Neural cell (in vitro differentiated cells): ENCODE measurements around the gene MAMDC2. TPM values are rescaled to one million over a fixed set of nuclear protein-coding genes. Genes with fewer than 3 reads are reported as not detected.

ENCODE experiments used
- H2AFZ ChIP-seq: fragments of 200-600, 300-800 bp; sonication (generic), shearing (Covaris generic); 2 replicates; pipeline ENCODE4 v1.6.0; 2014; ENCODE audit warnings: low read depth, mild to moderate bottlenecking, antibody characterized with exemption, low read length, moderate library complexity
- H3F3A ChIP-seq: fragments of 200-600 bp; shearing (Covaris generic); 2 replicates; pipeline ENCODE4 v1.6.1; 2016; ENCODE audit warnings: mild to moderate bottlenecking, moderate library complexity, mixed read lengths, antibody characterized with exemption, low read length; ENCODE audit not compliant: insufficient read depth, poor library complexity, severe bottlenecking
- H3K27ac ChIP-seq: fragments of 200-600, 300-800 bp; sonication (generic), shearing (Covaris generic); 2 replicates; pipeline ENCODE4 v1.5.1; 2014; ENCODE audit warnings: mild to moderate bottlenecking, low read length, moderate library complexity
- H3K27me3 ChIP-seq: fragments of 300-800, 200-600 bp; sonication (generic), shearing (Covaris generic); 2 replicates; pipeline ENCODE4 v1.6.0; 2014; ENCODE audit warnings: mild to moderate bottlenecking, low read depth, low read length, moderate library complexity; ENCODE audit not compliant: insufficient read depth
- H3K36me3 ChIP-seq: fragments of 300-800, 200-600 bp; sonication (generic), shearing (Covaris generic); 2 replicates; pipeline ENCODE4 v1.5.1; 2014; ENCODE audit warnings: mild to moderate bottlenecking, antibody characterized with exemption, low read length, moderate library complexity; ENCODE audit not compliant: insufficient read depth
- H3K4me2 ChIP-seq: fragments of 300-800, 200-600 bp; sonication (generic), shearing (Covaris generic); 2 replicates; pipeline ENCODE4 v1.6.0; 2014; ENCODE audit warnings: mild to moderate bottlenecking, low read length
- H3K4me3 ChIP-seq: fragments of 300-800, 200-600 bp; sonication (generic), shearing (Covaris generic); 2 replicates; pipeline ENCODE4 v1.5.1; 2014; ENCODE audit warnings: mild to moderate bottlenecking, low read length, moderate library complexity
- H3K79me2 ChIP-seq: fragments of 200-600 bp; shearing (Covaris generic); replicated peaks from 2 replicates; pipeline ENCODE4 v1.6.0; 2014; ENCODE audit warnings: mild to moderate bottlenecking, low read length, moderate library complexity; ENCODE audit not compliant: insufficient read depth
- H3K9ac ChIP-seq: fragments of 300-800, 200-600 bp; sonication (generic), shearing (Covaris generic); 2 replicates; pipeline ENCODE4 v1.6.1; 2016; ENCODE audit warnings: mild to moderate bottlenecking, low read length, mixed read lengths
- H3K9me2 ChIP-seq: fragments of 200-600 bp; shearing (Covaris generic); 2 replicates; pipeline ENCODE4 v1.6.1; 2016; ENCODE audit warnings: mild to moderate bottlenecking, low read length, mixed read lengths; ENCODE audit not compliant: insufficient read depth
- H3K9me3 ChIP-seq: fragments of 200-600, 300-800 bp; sonication (generic), shearing (Covaris generic); 2 replicates; pipeline ENCODE4 v1.6.1; 2016; ENCODE audit warnings: mild to moderate bottlenecking, mixed run types, low read length, moderate library complexity, mixed read lengths
- H4K20me1 ChIP-seq: fragments of 200-600 bp; shearing (Covaris generic); 2 replicates; pipeline ENCODE4 v1.6.1; 2016; ENCODE audit warnings: mild to moderate bottlenecking, mixed run types; ENCODE audit not compliant: insufficient read depth
- EP300 ChIP-seq: fragments of 450-650 bp; conservative IDR thresholded peaks from 2 replicates; pipeline ENCODE4 v1.6.1; 2014; ENCODE audit warnings: antibody characterized with exemption, mild to moderate bottlenecking, moderate library complexity; ENCODE audit not compliant: poor library complexity, severe bottlenecking
- EZH2 ChIP-seq: fragments of 200-600, 300-800 bp; shearing (Covaris generic), sonication (generic); IDR thresholded peaks from 2 replicates; pipeline ENCODE4 v1.6.1; 2014; ENCODE audit warnings: antibody characterized with exemption, low read length, borderline replicate concordance, mild to moderate bottlenecking; ENCODE audit not compliant: insufficient read depth, poor library complexity, severe bottlenecking
- MXI1 ChIP-seq: fragments of 450-650 bp; conservative IDR thresholded peaks from 2 replicates; pipeline ENCODE4 v1.6.1; 2014; ENCODE audit warnings: antibody characterized with exemption, mild to moderate bottlenecking; ENCODE audit not compliant: poor library complexity, severe bottlenecking
- POLR2AphosphoS5 ChIP-seq: IDR thresholded peaks from 2 replicates; pipeline ENCODE4 v1.6.1; 2012
- RAD21 ChIP-seq: fragments of 450-650 bp; conservative IDR thresholded peaks from 2 replicates; pipeline ENCODE4 v1.6.1; 2014; ENCODE audit warnings: antibody characterized with exemption, mild to moderate bottlenecking, moderate library complexity
- SMC3 ChIP-seq: fragments of 450-650 bp; conservative IDR thresholded peaks from 2 replicates; pipeline ENCODE4 v1.6.1; 2014; ENCODE audit warnings: antibody characterized with exemption, mild to moderate bottlenecking, moderate library complexity; ENCODE audit not compliant: poor library complexity
- TAF1 ChIP-seq: IDR thresholded peaks from 2 replicates; pipeline ENCODE4 v1.6.1; 2012; ENCODE audit warnings: low read depth
- polyA plus RNA-seq: library from polyadenylated mRNA; depleted of rRNA; stranded (reverse); fragments of >200 nt; gene quantifications from 2 replicates; pipeline ENCODE4 v1.2.3, GENCODE V29; 2014
- TF ChIP-seq, protein P1 (sequence below): IDR thresholded peaks from 2 replicates; pipeline ENCODE4 v1.6.1; 2012; ENCODE audit warnings: borderline replicate concordance
- TF ChIP-seq, protein P2 (sequence below): fragments of 450-650 bp; IDR thresholded peaks from 2 replicates; pipeline ENCODE4 v1.5.1; 2014; ENCODE audit warnings: antibody characterized with exemption, mild to moderate bottlenecking, moderate library complexity; ENCODE audit not compliant: poor library complexity, severe bottlenecking

Gene MAMDC2
- polyA plus RNA-seq, 1 donor from 2014 or later, result 0.30 TPM

DNA sequence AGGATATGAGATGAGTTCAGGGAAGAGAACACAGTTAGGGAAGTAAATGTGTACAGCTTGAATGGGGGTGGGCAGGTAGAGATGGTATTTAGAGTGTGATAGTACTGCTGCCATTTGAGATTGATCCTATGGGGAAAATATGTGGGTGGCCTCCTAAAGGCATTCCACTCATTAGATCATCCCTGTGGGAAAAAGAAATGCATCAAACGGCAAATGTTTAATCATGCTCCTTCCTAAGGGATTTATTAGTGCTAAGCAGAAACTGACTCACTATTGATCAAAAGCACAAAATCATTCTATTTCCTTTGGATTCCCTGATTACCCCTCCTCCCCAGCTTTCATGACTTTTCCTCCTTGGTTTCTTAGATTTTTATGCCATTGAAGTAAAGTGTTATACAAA is 178.7 kb downstream of the MAMDC2 start:
- Histone ChIP-seq H3K4me2 (no peak overlapping the region), H3K27ac (no peak overlapping the region), H4K20me1 (no peaks in the 10 kb centered on the region), H3K36me3 (no peaks in the 10 kb centered on the region), H3K4me3 (no peak overlapping the region), H3F3A (no peaks in the 10 kb centered on the region), H3K9ac (no peak overlapping the region), H2AFZ (no peak overlapping the region), H3K79me2 (no peaks in the 10 kb centered on the region), H3K9me3 (no peaks in the 10 kb centered on the region), H3K27me3 (no peaks in the 10 kb centered on the region), H3K9me2 (no peaks in the 10 kb centered on the region)
- TF ChIP-seq POLR2AphosphoS5 (no peak), MXI1 (no peak), TAF1 (no peak), SMC3 (no peak), EP300 (no peak), RAD21 (no peak), EZH2 (no peak)
- TF ChIP-seq, protein P1, sequence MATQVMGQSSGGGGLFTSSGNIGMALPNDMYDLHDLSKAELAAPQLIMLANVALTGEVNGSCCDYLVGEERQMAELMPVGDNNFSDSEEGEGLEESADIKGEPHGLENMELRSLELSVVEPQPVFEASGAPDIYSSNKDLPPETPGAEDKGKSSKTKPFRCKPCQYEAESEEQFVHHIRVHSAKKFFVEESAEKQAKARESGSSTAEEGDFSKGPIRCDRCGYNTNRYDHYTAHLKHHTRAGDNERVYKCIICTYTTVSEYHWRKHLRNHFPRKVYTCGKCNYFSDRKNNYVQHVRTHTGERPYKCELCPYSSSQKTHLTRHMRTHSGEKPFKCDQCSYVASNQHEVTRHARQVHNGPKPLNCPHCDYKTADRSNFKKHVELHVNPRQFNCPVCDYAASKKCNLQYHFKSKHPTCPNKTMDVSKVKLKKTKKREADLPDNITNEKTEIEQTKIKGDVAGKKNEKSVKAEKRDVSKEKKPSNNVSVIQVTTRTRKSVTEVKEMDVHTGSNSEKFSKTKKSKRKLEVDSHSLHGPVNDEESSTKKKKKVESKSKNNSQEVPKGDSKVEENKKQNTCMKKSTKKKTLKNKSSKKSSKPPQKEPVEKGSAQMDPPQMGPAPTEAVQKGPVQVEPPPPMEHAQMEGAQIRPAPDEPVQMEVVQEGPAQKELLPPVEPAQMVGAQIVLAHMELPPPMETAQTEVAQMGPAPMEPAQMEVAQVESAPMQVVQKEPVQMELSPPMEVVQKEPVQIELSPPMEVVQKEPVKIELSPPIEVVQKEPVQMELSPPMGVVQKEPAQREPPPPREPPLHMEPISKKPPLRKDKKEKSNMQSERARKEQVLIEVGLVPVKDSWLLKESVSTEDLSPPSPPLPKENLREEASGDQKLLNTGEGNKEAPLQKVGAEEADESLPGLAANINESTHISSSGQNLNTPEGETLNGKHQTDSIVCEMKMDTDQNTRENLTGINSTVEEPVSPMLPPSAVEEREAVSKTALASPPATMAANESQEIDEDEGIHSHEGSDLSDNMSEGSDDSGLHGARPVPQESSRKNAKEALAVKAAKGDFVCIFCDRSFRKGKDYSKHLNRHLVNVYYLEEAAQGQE, result no peak
- TF ChIP-seq, protein P2, sequence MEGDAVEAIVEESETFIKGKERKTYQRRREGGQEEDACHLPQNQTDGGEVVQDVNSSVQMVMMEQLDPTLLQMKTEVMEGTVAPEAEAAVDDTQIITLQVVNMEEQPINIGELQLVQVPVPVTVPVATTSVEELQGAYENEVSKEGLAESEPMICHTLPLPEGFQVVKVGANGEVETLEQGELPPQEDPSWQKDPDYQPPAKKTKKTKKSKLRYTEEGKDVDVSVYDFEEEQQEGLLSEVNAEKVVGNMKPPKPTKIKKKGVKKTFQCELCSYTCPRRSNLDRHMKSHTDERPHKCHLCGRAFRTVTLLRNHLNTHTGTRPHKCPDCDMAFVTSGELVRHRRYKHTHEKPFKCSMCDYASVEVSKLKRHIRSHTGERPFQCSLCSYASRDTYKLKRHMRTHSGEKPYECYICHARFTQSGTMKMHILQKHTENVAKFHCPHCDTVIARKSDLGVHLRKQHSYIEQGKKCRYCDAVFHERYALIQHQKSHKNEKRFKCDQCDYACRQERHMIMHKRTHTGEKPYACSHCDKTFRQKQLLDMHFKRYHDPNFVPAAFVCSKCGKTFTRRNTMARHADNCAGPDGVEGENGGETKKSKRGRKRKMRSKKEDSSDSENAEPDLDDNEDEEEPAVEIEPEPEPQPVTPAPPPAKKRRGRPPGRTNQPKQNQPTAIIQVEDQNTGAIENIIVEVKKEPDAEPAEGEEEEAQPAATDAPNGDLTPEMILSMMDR, result no peak

DNA sequence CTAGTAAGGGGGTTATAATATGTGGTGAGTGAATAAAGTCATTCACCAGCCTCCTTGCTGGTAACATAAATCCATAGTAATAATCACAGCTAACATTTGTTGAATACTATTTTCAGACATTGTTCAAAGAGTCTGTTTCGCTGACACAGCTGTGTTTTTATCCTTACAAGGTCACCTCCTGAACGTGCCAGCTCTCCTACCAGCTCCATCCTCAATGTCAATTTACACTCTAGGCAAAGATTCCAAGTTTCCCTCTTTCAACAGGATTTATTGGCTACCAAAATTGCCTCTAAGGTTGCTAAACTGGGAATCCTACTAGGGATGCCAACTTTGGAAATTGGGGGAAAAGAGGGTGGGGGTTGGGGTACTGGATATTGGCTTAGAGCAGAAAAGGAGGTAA is 184.5 kb downstream of the MAMDC2 start:
- Histone ChIP-seq H4K20me1 (no peaks in the 10 kb centered on the region), H3K27ac (no peak overlapping the region), H3K27me3 (no peaks in the 10 kb centered on the region), H3K9me2 (no peaks in the 10 kb centered on the region), H3K9me3 (no peaks in the 10 kb centered on the region), H3K9ac (no peak overlapping the region), H3K79me2 (no peaks in the 10 kb centered on the region), H3F3A (no peaks in the 10 kb centered on the region), H3K36me3 (no peaks in the 10 kb centered on the region), H2AFZ (no peak overlapping the region), H3K4me2 (no peak overlapping the region), H3K4me3 (no peak overlapping the region)
- TF ChIP-seq MXI1 (no peak), POLR2AphosphoS5 (no peak), SMC3 (no peak), TAF1 (no peak), EZH2 (no peak), RAD21 (no peak), EP300 (no peak)
- TF ChIP-seq, protein P2, result no peak
- TF ChIP-seq, protein P1, result no peak
